ENCODE measurements around the gene TCF21.
"Not testable (repeated sequence)": the region's sequence is repeated elsewhere in the genome, so short reads cannot be mapped to it uniquely, and the experiment has no call there.

TCF21 gene

DNA sequence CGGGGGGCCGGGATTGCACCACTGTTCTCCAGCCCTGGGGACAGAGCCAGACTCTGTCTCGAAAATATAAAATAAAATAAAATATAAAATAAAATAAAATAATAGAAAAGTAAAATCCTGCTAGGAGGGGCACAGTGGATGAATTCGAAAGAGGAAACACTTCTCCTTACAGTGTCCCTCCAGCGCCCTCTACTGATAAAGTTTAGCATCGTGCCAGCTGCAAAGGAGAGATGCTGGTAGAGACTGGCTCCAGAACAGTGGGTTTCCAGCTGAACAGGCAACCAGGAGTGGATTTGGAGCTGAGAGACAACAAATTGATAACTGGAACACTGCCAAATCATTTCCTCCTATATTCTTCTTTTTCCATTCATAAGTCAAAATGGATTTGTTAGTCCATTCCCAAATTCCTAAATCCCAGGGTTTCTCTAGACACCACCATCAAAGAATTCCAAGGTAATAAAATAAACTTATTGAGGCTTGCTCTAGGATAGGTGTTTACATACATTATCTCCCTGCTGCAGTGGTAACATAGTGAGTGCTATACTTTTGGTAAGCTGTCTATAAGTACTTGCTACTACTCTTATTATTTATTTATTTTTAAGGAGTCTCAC lies 32.4 kb downstream of the TCF21 start:
- no peak overlapping the region for H3K4me3 ChIP-seq (ENCODE audit: low read depth, low read length)

DNA sequence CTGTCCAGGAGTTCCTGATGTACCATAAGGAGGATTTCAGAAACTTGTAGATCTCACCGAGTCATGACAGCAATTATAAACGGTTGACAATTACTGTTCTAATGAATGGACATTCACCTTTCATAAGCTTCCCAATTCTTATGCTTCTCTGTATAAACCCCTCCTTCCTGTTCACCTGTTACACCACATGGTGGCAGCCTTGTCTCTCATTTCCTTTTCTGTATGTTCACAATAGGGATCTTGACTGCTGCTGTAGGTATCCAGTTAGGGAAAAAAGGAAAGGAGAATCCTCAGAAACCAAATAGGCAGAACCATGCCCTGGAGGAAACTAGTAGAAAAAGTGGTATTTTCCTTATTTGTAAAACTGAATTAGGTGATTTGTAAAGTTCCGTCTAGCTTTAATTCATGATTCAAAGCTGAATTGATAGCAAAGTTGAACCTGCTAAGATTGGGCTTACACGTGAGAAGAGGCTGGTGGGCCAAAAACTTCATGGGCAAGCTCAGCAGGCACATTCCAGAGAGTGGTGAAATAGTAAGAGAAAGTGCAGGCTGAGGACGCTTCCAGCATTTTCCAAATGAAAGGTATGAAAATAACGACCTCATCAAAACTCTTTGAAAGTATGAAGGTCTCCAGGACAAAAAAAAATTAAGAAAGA lies 35.2 kb downstream of the TCF21 start:
- H3K4me3 ChIP-seq (ENCODE audit: low read depth, low read length): no peak overlapping the region

DNA sequence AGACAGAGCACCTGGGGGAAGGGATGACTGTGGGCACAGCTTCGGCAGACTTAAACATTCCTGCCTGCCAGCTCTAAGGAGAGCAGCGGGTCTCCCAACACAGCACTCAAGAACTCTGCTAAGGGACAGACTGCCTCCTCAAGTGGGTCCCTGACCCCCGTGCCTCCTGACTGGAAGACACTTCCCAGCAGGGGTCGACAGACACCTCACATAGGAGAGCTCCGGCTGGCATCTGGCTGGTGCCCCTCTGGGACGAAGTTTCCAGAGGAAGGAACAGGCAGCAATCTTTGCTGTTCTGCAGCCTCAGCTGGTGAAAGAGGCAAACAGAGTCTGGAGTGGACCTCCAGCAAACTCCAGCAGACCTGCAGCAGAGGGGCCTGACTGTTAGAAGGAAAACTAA lies 42.3 kb downstream of the TCF21 start:
- H3K4me3 ChIP-seq (ENCODE audit: low read depth, low read length): not testable (repeated sequence)

- not testable (repeated sequence) for H3K4me3 ChIP-seq (ENCODE audit: low read depth, low read length)
These were observed 47.4 kb downstream of the TCF21 start for GRCh38 chr6:133936352-133936751.

DNA sequence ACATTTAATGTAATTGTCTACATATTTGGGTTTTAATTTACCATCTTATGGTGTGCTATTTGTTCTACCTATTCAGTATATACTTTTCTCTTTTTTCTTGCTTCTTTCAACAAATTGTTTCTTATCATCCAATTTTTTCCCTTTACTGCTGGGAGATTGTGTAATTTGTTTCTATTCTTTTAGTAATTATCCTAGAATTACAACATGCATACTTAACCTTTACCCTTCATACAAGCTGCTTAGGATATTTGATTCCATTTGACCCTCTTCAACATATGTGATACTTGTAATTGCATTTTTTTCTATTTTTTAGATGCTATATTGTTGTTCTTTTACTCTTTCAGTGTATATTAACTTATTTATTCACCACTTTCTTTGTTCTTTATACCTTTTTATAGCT lies 49.0 kb downstream of the TCF21 start:
- H3K4me3 ChIP-seq (ENCODE audit: low read depth, low read length): no peak overlapping the region

GRCh38 chr6:133938533-133938932 lies 49.6 kb downstream of the TCF21 start:
- no peak overlapping the region for H3K4me3 ChIP-seq (ENCODE audit: low read depth, low read length)

DNA sequence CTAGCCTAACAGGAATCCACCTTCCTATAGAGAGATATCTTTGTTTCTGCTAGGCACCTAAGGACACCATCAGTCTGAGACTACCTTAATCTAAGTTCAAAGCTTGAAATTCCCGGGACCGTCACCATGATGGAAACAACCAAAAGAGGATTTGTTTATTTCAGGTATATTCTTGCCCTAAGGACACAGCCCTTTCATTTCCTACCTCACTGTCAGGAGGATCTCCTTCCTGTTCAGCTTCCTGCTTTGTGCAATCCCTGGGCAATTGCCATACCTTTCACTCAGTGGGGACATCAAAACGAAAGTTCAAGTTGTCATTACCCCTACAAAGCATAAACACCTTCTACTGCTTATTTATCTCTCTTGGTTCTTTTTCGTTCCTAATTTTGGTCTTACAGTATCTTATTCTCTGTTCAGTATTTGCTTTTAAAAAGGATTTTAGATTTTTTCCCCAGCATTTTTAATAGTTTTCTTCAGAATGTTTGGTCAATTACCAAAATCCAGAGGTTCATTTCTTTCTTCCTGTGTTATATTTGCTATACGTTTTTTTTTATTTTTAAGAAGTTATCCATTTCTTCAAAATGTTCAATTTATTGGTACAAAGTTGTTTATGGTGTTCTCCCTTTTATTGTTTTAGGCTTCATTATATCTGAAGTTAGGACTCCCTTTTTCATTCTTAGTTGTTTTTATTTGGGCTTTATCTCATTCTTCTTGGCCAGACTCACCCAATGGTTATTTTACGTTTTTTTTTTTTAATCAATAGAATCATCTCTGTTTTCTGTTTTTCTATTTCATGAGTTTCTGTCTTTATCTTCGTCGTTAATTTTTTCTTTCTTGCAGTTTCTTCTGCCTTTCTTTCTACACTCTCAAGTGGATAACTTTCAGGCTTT lies 51.1 kb downstream of the TCF21 start:
- H3K4me3 ChIP-seq (ENCODE audit: low read depth, low read length): no peak overlapping the region

Data from iPS-11a (cell line).